RPMI8226 (cell line): Measurements from ENCODE around the gene MKI67.
A peak's percentile ranks its signal among the peaks of the same experiment; 100 is the strongest.

Source experiments
- DNase-seq: peaks from one replicate; pipeline ENCODE4 v3.0.0-alpha.2; 2015

MKI67 gene

GRCh38 chr10:128080641-128081040 lies 45.6 kb downstream of the MKI67 start:
- no peak for DNase-seq

- no peak for DNase-seq
Measured at GRCh38 chr10:128080231-128080630, 46.0 kb downstream of the MKI67 start.

DNA sequence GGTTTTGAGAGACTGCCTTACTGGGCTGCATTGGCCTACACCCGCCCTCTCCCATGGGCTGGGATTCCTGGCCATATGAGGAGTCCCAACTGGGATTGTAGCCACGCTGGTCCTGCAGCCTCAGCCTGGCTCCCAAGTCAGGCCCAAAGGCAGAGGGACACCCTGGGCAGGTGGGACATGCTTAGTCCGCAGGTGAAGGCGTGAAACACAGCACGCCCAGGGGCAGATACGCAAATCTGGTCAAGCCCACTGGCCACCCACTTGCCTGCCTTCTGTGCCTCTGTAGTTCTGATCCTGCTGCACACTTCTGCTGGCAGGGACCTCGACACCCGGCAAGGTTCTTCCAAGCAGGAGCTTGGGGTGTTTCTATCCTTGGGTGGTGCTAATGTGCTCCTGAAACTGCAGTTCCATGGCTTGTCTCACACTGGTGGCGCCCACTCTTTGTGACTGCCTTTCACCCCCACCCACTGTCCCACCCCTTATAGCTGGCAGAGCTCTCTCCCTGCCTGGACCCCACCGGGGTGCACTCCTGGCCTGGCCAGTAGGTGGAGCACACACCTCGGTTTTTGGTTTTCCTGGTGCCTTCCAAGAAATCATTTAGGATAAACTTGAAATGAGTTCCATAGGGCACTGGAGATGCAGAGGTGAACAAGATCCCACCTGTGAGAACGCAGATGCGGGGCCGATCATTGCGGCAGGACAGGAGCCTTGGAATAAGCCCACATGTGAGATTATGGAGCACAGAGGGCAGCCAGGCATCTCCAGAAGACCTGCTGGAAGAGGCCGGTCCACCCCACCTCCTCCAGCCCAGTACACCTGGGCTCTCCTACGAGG lies 47.9 kb downstream of the MKI67 start:
- DNase-seq = peak; percentile 5

DNA sequence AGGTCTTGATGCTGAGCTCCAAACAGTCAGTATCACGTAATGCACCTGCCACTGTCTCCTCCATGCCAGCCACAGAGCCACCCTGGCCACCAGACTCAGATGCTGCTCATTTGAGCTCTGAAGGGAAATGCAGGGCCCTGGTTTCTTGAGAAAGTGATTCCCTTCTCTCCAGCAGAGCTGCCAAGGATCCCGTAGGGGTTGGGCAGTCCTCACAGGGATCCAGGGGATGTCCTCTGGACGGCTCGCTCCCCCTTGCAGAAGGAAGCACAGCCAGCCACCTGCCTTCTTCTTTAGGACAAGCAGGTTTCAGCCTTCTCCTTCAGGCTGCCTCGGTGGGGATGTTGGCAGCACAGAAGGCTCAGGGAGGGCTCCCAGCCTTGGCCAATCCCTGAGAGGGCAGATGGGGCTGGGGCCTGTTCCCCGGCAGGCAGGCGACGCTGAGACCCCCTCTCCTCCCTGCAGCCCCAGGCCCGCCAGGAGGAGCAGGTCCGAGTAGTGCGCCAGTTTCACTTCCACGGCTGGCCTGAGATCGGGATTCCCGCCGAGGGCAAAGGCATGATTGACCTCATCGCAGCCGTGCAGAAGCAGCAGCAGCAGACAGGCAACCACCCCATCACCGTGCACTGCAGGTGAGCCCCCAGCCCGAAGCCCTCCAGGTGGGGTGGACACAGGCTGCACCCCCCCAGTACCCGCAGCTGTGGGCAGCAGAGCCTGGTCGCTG lies 48.9 kb downstream of the MKI67 start:
- DNase-seq = no peak

- no peak for DNase-seq
Measured at GRCh38 chr10:128074589-128074988, 51.6 kb downstream of the MKI67 start.

GRCh38 chr10:128073890-128074289 lies 52.3 kb downstream of the MKI67 start:
- no peak for DNase-seq

- DNase-seq = no peak
Measured at GRCh38 chr10:128072941-128073645, 53.1 kb downstream of the MKI67 start.

DNA sequence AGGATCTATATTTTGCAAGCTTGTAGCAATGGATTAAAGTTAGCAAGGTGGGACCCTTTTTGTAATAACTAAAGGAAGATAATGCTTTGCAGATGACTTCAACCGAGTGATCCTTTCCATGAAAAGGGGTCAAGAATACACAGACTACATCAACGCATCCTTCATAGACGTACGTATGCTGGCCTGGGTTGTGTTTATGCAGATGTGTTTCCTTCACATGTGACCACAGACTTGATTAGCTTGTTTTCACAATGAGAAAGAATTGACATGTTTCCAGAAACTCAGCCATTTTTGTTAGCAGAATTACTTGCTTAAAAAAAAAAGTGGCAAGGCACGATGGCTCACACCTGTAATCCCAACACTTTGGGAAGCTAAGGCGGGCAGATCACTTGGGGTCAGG lies 54.2 kb downstream of the MKI67 start:
- DNase-seq = no peak

- DNase-seq = no peak
Measured at GRCh38 chr10:128071417-128071782, 54.8 kb downstream of the MKI67 start.

DNA sequence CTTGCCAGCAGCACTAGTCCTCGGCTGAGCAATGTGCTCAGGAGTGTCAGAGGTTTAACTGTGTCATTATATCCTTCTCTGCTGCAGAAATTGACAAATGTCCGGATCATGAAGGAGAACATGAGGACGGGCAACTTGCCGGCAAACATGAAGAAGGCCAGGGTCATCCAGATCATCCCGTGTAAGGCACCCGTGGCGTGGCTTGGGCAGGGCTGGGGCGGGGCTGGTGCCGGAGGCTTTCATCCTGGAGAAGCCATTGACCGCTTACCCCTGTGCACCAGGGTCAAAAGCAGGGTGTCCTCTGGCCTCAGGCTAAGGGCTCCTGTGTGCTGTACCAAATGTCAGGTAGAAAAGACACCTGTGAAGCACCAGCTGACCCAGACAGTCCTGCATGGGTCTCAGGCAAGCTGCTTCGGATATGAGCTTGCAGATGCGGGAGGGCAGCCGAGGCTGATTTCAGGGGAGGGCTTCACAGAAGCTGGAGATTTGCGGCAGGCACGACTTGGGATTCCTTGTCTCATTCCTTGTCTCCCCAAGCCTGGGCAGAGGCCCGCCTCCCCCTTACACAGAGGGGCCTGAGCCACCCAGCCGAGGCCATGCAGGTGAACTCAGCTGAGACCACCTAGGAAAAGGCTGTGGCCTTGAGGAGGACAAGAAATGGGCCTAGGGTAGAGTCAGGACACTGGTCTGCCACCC lies 55.4 kb downstream of the MKI67 start:
- DNase-seq = no peak

DNA sequence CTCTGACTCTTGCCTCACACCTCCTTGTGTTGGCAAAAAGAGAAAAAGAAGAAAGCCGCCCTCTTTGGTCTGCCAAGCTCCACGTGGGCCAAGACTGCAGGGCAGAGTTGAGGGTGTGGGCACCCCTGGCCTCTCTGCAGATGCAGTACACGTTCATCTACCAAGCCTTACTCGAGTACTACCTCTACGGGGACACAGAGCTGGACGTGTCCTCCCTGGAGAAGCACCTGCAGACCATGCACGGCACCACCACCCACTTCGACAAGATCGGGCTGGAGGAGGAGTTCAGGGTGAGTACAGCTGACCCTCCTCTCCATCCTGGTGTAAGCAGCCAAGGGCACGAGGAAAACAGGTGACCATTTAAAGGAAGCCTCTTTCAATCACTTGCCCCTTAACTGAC lies 56.1 kb downstream of the MKI67 start:
- DNase-seq = no peak

- peak; percentile 46 for DNase-seq
Measured at GRCh38 chr10:128069351-128070051, 56.7 kb downstream of the MKI67 start.

DNA sequence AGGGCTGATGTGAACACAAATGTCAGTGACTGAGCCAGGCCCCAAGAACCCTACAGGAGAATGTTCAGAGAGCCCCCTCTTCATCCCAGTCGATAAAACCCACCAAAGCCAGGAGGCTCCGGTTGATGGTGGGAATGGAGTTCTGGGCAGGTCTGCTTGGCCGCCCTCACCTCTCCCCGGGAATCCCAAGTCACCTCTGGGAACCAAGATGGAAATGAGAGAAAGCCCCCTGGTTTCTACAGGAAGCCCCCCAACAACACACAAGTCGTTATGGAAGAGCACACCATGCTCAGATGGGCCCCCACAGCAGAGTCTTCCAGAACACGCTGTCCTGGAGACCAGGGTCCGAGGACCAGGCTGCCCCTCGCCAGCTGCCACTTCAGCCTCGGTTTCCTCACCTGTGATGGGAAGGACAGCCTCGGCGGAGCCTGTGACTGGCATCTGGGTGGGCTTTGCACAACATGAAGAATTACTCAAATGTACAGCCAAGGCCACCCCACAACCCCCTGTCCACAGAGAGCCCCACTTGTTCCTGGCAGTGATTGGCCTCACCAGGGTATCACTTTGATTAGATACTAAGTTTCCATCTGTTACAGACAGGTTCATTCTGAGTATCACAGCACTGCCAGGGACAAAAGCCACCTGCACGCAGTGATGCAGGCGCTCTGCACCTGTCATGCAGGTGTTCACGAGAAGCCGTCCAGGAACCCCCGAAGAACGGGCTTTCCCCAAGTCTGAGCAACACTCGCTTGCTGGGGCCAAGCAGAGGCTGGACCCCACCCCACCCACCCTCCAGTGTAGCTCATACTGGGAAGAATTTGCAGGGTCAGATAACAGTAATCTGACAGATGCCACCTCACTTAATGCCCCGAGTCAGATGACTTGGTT lies 57.6 kb downstream of the MKI67 start:
- DNase-seq = no peak

GRCh38 chr10:128067691-128068397 lies 58.4 kb downstream of the MKI67 start:
- DNase-seq = no peak

GRCh38 chr10:128066870-128067382 lies 59.3 kb downstream of the MKI67 start:
- no peak for DNase-seq

DNA sequence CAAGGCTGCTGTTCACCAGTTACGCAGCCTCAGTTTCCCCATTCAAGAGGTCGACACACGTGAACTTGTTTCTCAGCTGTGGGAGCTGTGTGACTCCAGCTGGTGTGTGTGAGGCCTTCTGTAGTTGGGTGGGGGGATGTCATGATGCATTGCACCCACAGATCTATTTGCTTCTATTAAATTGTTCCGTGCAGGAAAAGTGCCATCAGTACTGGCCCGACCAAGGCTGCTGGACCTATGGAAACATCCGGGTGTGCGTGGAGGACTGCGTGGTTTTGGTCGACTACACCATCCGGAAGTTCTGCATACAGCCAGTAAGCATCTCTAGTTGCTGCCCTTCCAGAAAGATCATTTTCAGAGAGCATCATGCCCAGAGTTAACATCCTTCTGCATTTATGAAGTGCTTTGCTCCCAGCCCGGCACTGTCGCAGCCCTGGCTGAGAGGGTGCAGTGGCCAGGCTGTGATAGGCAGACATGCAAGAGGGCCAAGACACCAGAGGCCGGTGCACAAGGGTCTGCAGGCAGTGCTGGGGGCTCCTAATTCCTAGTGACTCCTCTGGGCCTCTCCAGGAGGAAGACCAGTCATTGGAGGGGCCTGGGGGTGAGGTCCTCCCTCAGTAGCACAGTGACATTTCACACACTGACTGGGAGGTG lies 60.2 kb downstream of the MKI67 start:
- DNase-seq = no peak

- no peak for DNase-seq
Measured at GRCh38 chr10:128064970-128065580, 61.1 kb downstream of the MKI67 start.

- peak; percentile 52 for DNase-seq
Measured at GRCh38 chr10:128064108-128064969, 61.9 kb downstream of the MKI67 start.

DNA sequence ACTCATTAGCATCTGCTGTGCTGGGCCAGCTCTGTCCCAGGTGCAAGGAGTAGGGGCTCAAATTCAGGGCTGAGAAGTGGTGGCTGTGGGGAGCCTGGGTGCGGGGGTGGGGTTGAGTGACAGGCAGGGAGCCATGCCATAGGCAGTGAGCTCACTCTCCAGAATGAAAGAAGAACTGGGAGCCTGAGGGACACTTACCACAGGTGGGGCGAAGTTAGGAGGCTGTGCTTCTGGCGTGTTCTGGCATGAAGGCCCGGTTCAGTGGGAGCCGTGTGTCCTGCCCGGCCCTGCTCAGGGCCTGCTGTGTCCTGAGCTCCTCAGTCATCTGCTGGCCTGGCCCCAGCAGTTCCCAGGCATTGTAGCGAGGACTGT lies 62.5 kb downstream of the MKI67 start:
- DNase-seq = no peak
